Stimulated activated CD8-positive, alpha-beta memory T cell treated with anti-CD3 and anti-CD28 coated beads, Interleukin-12 subunit alpha, Interleukin-12 subunit beta, amount 100 ng/mL, for 24 hours (primary cell): ENCODE measurements around the gene RNFT2.

Source experiments
- DNase-seq: peaks from one replicate; pipeline ENCODE4 v3.0.0-alpha.2; 2020; ENCODE audit errors: extremely low read depth

RNFT2 gene

GRCh38 chr12:116835484-116835883, 97.4 kb downstream of the RNFT2 start:
- DNase-seq, result no peak

GRCh38 chr12:116837097-116837496, 99.0 kb downstream of the RNFT2 start:
- DNase-seq, result no peak

- DNase-seq, result no peak
These were observed 100.2 kb downstream of the RNFT2 start for GRCh38 chr12:116838365-116838764.

- DNase-seq, result no peak
These were observed 101.2 kb downstream of the RNFT2 start for GRCh38 chr12:116839287-116839830.

GRCh38 chr12:116843085-116843484, 105.0 kb downstream of the RNFT2 start:
- no peak for DNase-seq

GRCh38 chr12:116849216-116849615, 111.1 kb downstream of the RNFT2 start:
- no peak for DNase-seq

- DNase-seq, result no peak
These were observed 114.2 kb downstream of the RNFT2 start for GRCh38 chr12:116852303-116852702.

GRCh38 chr12:116853507-116853906, 115.4 kb downstream of the RNFT2 start:
- DNase-seq, result no peak

DNA sequence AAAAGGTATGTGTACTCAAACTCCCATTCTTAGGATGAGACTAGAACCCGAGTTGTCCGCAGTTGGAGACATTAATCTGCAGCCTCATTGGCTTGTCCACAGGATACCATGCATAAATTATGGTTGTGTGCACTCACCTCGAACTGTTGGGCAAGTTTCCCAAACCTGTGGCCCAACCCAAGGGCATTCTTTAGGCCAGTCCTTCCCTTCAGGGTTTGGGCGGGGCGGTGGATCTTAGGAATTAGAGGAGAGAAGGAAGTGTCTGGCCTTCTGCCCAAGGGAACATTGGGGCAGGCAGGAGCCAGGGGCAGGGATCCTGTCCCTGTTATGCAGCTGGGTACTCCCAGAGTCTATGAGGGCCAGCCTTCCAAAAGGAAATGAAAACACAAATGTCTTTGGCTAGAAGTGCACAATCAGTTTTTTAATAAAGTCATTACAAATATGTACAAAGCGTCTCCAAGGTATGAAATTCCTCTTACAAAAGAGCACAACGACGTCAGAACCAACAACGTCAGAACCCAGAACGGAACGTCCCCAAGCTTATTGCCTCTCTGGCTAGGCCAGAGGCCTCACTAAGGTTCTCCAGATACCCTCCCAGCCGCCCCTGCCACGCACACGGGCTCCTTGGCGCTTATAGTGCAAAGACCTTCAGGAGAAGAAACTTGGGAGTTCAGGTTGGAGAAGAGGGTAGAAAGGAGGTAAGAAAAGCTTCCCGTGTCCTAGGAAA, 117.8 kb downstream of the RNFT2 start:
- no peak for DNase-seq

DNA sequence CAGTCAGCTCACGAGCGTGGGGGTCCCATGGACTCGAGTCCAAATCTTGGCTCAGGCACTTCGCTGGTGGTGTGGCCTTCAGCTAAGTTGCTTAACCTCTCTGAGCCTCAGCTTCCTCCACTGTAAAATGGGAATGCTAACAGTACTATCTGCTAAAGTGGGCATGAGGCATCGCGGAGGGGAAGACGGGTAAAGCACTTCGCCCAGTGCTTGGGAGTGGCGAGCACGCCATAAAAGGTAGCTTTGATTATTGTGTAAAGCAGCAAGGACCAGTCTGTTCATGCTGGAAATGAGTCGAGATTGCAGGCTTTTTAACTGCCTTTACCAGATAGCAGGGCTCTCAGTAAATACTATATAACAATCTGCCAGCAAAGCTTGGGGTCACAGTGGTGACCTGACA, 118.6 kb downstream of the RNFT2 start:
- DNase-seq, result no peak

DNA sequence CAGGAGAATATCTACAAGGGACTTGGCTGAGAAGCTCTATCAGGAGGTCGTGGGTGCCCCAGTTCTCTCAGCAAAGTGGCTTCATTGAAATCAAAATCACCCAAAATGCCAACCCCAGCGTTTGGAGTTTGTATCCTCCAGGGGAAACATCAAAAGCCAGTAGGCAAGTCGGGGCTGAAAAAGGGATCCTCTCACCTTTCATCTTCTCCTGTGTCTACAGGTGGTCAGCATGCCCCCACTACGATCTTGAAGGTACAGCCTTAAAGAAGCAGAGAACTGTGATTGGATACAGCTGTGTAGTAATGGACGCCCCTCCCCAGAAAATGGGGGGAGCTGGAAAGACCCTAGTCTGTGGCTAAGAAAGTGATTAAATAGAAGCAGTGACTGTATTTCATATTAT, 121.0 kb downstream of the RNFT2 start:
- DNase-seq, result no peak

GRCh38 chr12:116860263-116860662, 122.1 kb downstream of the RNFT2 start:
- no peak for DNase-seq

DNA sequence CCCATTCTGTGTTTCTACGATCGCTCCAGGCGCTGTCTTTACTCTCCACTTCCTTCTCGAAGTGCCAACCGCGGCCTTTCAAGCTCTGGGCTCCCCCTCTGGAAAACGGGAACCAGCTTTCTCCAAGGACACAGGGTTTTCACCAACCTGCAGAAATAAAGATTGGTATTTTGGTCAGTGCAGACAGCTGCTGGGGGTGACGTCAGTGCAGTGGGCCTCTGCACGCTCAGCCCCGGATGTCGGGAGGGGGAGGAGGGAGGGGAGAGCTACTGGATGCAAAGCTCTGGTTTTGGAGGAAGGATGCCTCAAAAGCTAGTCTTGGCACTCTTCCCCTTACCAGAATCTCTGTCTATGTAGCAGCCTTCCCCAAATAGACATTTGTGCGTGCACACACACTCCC, 123.2 kb downstream of the RNFT2 start:
- no peak for DNase-seq

DNA sequence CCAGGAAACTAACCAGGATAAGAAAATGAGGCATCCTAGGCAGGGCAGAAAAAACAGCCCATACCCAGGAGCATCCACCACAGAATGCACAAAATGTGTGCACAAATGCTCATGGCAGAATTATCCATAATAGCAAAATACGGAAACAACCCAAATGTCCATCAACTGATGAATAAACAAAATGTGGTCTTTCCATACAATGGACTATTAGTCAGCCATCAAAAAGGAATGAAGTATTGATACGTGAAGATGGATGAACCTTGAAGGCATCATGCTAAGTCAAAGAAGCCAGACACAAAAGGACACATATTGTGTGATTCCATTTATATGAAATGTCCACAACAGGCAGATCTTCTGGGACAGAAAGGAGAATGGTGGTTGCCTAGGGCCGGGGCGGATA, 124.1 kb downstream of the RNFT2 start:
- no peak for DNase-seq

DNA sequence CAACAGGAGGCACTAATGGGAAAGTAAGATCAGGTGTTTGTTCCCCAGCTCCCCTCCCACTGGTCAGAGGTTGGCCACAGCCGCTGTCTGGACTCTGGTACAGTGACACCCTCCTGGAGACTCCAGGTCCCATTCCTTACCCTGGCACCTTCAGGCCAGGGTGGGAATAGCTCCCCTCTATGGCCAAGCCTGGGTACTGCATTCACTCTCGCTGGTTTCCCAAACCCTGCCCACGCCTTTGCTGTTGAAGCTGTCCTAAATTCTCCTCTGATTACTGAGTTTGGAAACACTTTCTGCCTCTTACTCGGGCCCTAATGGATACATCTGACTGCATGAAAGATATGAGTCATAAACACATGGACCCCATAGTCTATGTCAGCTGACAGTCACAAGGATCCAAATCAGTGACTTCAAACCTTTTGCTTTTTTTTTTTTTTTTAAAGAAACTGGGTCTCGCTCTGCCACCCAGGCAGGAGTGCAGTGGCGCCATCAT, 125.2 kb downstream of the RNFT2 start:
- no peak for DNase-seq

DNA sequence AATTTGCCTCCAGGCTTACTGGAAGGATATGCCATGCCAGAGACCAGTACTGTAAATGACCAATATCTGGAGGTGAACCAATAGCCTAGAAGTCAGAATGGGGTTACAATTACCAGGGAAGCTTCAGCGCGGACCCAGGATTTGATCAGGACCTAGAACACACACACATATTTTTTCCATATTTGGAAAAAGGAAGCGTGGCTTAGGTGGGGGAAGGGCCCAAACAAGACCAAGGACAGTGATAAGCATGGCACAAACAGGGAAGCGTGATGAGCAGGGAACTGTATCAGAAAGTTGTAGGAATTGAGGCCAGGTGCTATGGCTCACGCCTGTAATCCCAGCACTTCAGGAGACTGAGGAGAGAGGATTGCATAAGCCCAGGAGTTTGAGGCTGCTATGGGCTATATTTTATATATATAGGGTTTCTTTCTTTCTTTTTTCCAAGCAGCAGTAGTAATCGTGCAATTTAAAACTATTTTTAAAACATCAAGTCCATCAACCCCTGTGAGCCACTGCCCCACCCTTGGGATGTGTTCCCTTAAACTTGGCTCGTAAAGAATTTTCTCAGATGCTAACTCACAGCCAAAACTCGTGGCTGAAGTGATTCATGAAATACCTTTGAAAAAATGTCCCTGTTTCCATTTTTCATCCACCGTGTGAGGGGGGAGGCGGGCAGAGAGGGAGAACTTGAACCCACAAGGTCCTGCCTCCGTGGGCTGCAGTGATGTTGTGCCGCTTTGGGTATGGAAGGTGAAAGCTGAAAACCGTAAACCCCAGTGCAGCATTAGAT, 126.5 kb downstream of the RNFT2 start:
- no peak for DNase-seq

GRCh38 chr12:116867523-116867922, 129.4 kb downstream of the RNFT2 start:
- DNase-seq, result no peak

- no peak for DNase-seq
These were observed 132.2 kb downstream of the RNFT2 start for GRCh38 chr12:116870306-116870705.

DNA sequence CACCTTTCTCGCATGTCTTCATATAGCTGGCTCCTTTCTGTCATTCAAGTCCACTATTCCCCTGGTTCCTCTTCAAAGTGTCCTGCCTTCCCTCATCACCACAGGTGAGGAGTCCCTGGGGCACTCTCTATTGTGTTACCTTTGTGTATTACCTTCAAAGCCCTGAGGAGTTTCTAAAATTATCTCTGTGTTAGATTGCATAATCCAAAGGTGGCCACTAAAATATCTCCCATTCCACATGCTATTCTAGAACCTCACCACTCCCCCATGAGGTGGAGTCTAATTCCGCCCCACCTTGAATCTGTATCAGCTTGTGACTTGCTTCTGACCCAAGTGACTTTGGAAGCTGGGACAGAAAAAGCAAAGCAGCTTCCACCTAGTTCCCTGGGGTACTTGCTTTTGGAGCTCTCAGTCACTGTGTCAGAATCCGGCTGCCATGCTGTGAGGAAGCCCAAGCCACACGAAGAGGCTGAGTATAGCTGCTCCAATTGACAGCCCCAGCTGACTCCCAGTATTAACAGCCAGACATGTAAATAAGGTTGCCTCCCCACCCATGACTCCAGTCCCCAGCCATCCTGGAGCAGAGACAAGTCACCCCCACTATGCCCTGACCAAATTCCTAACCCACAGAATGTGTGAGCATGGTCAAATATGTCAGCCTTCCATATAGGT, 136.3 kb downstream of the RNFT2 start:
- no peak for DNase-seq

DNA sequence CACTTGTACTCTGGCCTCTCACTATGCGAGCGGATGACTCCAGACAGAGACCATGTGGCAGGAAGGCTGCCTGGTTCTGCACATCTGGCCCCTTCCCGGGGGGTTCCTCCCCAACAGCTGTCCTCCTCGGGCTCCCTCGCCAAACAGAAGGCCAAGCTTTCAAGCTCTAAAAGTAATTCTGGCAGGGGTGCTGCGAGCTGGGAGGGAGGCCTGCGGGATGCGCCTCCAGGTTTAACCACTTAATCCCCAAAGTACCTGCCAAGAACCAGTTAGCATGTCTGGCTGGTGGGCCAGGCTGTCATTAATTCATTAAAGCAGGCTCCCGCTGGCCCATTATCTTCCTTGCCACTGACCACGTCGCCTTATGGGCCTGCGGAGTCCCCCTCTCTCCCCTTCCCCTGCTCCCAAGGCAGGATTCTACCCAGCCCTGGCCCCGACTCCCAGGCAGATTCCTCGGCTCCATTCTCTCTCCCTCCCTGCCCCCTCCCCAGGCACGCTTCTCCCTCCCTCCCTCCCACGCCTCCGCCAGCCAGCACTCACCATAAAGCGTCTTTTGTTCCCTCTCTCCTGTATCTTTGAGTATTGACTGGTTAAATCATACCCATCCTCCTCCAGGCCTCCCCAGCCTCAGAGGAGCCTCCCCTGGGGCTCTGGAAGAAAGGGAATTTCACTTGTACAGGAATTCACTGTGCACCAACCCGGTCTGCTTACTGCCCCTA, 138.2 kb downstream of the RNFT2 start:
- DNase-seq, result no peak
